Measurements from ENCODE around the gene GAB2. TPM values are rescaled to one million over a fixed set of nuclear protein-coding genes. Genes with fewer than 3 reads are reported as not detected.
"Not testable (repeated sequence)": the region's sequence is repeated elsewhere in the genome, so short reads cannot be mapped to it uniquely, and the experiment has no call there.

Gene GAB2
- polyA plus RNA-seq, 1 donor: 12.6 TPM

DNA sequence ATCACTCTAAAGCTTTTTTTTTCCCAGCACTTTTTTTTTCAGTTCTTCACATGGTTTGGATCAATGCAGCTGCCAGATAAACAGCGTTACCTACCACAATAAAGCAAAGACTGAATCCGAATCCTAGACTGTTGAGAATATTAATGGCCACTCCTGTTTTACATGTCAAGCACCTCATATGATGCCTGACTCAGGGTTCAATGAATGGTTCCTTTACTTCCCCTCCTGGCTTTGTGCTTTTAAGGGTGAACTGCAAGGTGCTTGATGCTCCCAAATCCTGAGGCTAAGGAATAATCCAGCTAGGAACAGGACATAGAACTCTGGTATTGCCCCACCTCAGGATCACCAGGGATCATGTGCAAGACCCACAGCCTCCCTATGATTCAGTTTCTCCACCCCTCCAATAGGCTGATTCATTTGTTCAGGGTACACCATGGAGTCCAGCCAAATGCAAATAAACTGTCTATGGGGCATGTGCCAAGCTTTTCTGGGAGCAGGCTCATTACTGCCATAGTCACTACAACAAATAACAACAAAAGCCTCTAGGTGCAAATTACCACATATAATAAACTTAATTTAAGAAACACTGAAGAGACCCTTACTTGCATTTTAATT, 104.3 kb downstream of the GAB2 start:
- no peak for DNase-seq (ENCODE audit: low read depth)

DNA sequence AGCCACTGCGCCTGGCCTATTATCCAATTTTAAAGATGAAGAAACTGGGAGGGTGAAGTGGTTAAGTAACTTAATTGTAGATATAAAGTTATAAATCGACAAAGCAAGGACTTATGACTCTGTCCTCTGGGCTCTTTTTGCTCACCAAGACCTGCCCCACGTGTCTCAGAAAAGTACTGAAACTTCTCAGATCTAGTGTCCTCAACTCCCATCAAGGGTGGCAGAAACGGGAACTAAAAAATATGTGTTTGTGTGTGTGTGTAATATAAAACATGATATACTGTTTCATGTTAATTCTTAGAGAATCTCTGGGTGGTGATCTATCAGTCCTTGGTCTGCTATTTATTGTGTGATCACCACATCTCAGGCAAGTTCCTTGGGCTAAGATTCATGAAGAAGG, 104.9 kb downstream of the GAB2 start:
- no peak for DNase-seq (ENCODE audit: low read depth)

DNA sequence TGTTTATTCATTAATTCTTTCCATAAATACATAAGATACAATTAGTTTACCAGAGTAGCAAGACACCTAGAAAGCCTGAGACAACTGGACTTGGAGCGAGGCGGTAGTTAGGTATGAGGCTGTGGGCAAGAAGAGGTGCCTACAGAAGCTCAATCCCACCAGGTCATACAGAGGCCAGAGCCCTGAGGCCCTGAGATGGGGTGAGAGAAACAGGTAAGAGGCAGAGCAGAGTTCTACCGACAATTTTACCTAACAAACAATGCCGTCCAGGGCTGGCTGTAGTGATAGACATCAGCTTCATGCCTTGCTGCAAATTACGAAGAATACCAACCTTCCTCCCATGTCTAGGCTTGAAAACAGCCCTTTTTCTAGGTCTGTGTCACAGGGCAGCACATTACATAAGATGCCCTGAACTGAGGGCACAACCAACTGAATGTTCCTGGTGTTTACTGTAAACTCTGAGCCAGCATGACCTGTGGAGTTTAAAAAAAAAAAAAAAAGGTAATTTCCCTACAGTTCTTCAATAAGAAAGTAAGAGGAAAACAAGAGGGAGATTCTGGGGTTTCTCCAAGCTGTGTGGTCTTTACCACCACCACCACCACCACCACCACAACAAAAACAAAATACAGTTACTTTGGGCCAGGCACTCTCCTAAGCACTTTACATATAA, 105.8 kb downstream of the GAB2 start:
- DNase-seq (ENCODE audit: low read depth): no peak

DNA sequence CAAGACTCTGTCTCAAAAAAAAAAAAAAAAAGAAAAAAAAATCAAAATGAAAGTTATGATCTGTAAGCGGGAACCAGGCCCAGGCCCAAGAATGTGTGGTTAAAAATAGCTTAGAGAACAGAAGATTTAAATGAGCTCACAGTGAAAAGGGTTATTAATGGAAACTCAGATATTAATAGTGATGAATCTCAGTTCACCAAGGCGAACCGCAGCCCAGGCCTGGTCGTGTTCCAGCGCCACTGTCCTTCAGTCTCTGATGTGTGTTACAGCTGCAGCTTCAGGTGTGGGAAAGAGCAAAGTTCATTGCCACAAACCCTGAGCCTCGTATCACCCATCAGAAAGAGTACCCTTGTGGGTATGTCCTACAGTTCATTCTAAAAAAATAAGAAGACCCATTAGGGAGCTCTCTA, 107.1 kb downstream of the GAB2 start:
- DNase-seq (ENCODE audit: low read depth): peak; percentile 46

DNA sequence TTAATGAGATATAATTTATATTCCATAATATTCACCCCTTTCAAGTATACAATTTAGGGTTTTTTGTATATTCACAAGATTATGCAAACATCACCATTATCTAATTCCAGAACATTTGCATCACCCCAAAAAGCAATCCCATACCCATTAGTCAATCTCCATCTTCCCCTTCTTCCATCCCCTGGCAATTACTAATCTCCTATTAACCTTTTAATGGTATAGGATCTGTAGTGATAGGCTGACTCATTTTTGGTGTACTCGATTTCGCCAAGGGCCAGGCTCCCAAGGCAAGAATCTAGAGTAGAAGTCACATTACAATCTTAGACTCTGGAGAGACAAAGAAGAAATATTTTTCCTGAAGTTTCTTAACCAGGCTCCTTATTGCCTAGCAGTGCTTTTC, 113.4 kb downstream of the GAB2 start:
- DNase-seq (ENCODE audit: low read depth): no peak

DNA sequence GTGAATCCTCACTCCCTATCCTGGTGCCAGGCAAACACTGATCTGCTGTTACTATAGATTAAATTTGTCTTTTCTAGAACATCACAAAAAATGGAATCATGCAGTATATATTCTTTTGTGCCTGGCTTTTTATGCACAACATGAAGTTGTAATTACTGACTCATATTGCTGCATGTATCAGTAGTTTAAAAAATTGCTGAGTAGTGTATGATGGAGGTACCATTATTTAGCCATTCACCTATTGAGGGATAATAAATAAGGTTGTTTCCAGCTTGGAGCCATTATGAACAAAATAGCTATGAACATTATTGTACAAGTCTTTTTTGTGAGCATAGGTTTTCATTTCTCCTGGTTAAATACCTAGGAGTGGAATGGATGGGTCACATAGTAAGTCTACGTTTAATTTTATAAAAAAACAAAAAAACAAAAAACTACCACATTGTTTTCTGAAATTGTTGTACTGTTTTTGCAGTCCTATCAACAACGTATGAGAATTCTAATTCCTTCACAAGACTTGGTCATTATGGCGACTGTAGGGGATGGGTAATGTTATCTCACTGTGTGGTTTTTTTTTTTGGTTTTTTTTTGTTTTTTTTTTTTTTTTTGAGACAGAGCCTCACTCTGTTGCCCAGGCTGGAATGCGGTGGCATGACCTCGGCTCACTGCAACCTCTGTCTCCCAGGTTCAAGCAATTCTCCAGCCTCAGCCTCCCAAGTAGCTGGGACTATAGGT, 117.3 kb downstream of the GAB2 start:
- no peak for DNase-seq (ENCODE audit: low read depth)

DNA sequence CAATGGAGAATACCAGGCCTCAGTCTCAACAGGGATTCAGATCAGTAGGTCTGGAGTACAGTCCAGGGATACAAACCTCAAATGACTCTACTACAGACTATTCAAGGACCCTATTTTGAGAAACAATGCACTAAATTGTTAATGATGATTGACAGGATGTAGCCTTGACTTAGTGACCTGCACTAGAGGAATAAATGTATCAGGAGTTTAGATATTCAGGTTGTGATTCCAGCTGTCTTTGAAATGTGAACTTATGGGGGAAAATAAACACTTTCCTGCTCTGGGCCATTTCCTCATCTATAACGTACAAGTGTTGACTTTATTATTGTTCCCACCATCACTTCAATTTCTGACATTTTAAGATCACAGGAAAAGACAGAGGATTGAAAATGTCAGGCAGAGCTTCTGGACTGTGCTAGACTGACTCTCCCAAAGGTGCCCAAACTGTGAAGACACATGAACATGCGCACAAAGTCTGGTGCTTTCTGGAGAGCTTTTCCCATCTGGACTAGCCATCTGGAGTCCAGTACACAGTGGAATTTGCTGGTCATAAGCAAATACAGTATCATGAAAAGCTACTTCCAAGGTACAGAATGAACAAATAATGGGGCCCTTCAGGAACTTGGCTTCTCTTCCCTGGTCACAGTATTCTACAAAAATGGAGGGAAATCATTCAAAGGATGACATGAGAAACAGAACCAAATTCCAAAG, 118.5 kb downstream of the GAB2 start:
- no peak for DNase-seq (ENCODE audit: low read depth)

DNA sequence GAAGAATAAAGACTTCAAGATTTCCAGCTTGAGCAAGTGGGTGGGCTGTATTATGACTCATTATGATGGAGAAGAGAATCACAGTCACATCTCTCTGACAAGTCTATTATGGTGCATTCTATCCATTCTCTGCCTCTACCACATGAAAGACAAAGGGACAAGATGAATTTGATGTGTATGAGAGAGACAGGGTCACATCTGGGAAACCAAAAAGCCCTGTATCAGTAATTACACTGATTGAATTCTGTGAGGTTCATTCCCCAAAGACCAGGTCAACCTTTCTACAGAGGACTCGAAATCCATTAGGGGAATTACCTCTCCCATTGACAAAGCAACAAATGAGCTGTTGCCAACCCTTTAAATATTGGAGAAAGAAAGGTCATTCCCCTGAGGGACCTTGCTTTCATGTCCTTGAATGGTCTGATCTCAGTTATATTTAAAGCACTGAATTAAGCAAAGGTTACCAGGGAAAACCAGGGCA, 119.3 kb downstream of the GAB2 start:
- no peak for DNase-seq (ENCODE audit: low read depth)

DNA sequence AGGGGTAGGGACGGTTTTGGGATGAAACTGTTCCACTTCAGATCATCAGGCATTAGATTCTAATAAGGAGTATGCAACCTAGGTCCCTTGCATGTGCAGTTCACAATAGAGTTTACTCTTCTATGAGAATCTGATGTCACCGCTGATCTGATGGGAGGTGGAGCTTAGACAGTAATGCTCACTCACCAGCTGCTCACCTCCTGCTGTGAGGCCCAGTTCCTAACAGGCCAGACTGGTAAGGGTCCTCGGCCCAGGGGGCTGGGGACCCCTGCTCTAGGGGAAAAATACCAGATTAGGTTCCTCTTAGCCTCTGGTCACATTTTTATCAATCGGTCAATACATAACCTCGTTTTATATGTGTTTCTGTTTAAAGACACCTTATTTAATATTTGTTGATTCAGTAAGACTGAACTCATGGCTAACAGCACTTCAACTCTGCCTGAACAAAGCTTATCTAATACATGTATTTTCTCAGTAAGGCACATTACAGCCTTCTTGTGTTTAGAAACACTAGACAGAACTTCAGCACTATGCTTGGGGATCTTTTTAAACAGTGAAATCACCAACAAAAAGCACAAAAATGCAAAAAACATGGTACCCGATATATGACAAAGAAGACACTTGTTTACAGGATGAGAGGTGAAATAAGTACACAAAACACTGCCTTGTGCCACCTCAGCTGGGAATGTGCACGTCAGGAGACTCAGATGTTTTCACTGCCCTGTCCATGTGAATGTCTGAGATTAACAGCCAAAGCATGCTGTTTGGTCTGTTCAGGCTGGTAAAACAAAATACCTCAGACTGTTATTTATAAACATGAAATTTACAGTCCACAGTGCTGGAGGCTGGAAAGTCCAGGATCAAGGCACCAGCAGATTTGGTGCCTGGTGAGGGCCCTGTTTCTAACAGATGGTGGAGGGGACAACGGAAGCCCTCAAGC, 121.4 kb downstream of the GAB2 start:
- DNase-seq (ENCODE audit: low read depth): no peak

DNA sequence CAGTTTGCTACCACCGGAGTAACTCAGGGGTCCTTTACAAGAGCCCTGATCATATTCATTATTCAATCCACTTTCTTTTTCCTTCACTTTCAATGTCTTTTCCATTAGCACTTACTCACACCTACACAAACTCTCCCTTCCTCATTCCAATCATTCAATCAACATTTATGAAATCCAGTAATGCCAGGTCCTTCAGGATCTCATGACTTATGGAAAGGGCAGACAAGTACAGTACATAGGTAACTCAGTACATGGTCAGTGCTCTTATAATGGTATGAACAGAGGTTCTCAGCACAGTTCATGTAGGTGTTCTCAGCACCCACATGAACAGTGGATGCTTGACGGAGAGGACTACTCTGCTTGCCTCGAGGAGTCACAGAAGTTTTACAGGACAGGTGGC, 122.3 kb downstream of the GAB2 start:
- DNase-seq (ENCODE audit: low read depth): no peak

DNA sequence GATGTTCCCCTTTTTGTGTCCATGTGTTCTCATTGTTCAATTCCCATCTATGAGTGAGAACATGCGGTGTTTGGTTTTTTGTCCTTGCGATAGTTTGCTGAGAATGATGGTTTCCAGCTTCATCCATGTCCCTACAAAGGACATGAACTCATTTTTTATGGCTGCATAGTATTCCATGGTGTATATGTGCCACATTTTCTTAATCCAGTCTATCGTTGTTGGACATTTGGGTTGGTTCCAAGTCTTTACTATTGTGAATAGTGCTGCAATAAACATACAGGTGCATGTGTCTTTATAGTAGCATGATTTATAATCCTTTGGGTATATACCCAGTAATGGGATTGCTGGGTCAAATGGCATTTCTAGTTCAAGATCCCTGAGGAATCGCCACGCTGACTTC, 123.5 kb downstream of the GAB2 start:
- not testable (repeated sequence) for DNase-seq (ENCODE audit: low read depth)

DNA sequence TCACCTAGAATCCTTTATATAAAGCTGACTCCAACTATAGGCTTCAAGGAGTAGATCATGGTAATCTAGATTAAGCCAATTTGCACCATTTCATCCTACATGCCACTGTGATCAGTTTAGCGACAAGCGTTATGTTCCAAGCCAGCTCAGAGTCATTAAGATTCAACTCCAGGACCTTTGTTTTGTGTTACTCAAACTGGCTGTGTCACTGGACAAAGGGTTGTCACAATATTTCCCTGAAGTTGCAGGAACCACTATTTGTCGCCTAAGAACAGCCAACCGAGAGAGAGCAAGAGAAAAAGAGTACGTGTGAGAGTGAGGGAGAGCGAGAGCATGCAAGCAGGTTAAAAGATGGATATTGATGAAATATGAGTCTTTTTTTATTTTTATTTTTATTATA, 124.1 kb downstream of the GAB2 start:
- DNase-seq (ENCODE audit: low read depth): no peak

DNA sequence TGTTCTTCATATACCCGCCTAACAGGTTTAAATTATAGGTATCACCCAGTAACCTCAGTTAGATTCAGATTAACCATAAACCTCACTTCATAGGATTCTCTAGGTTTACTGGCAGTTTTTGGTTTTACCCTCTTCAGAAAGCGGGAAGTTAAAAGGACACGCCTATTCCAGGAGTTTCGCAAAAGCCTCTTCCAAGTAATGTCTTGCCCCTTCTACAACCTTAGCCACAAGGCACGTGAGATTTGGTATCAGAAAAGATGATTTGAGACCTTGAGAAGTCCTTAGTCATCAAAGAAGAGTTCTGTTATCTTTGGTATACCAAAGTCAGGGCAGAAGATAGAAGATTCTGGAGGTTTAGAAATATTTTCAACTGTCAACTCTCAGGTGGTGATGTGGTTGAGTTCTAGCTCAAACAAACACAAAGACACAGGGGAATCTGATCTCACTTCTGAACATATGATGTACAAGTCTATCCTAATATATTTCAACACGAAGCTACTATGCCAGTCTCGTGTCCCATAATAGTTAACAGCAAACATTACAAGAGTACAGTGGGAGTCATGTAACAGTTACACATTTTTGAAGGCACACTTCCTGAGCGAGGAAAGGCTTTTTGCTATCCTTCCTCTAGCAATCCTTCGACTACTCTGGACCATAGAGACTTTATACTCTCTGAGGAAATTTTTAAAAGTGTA, 125.4 kb downstream of the GAB2 start:
- no peak for DNase-seq (ENCODE audit: low read depth)

DNA sequence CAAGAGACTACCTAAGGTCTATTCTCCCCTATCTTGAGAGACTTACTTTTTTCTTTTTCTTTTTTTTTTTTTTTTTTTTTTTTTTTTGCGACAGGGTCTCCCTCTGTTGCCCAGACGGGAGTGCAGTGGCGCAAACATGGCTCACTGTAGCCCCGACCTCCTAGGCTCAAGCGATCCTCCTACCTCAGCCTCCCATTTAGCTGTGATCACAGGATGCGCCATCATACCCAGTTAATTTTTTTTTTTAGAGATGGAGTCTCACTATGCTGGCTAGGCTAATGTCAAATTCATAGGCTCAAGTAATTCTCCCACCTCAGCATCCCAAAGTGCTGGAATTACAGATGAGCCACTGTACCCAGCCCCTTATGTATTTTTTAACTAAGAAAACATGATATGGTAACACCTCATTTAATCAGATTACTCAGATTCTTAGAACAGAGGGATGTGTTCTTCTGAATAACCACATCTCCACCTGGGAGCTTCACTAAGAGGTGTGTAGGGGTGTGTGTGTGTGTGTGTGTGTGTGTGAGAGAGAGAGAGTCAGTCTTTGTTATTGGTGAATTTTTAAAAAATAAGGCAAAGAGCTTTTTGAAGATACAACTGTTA, 126.0 kb downstream of the GAB2 start:
- DNase-seq (ENCODE audit: low read depth): no peak

DNA sequence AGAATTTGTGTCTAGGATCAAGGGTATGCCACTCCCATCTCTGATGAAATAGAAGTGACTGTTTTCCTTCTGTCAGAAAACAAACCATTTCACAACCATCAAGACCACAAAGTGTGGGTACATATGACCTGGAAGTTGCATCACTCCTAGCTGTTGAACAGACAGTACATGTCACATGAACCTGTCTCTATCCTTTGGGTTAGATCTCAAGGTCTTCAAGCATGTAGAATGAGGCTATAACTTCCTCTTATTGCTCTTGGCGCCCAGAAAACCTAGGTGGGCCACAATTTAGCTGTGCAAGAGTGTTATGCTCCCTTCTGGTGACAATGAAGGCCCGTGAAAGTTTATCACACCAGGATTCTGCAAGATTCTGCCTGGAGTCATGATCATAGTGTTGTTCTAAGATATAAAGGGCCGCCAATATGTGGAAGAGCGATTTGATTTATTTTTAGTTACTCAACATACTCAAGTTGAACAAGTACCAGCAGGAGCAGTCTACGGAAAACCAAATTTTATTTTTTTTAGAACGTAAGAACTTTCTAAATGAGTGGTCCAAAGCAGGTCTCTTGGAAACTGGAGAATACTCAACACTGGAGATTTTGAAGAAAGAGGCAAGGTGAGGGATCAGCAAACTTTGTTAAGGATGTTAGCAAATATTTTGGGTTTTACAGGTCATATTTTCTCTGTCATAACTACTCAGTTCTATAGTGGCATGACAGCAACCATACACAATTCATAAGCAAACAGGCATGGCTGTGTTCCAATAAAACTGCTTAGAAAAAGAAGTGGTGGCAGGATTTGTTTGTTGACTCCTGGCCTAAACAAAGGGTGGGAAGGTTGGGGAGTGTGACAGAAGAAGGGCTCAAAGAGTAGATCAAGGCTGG, 127.1 kb downstream of the GAB2 start:
- DNase-seq (ENCODE audit: low read depth): no peak

DNA sequence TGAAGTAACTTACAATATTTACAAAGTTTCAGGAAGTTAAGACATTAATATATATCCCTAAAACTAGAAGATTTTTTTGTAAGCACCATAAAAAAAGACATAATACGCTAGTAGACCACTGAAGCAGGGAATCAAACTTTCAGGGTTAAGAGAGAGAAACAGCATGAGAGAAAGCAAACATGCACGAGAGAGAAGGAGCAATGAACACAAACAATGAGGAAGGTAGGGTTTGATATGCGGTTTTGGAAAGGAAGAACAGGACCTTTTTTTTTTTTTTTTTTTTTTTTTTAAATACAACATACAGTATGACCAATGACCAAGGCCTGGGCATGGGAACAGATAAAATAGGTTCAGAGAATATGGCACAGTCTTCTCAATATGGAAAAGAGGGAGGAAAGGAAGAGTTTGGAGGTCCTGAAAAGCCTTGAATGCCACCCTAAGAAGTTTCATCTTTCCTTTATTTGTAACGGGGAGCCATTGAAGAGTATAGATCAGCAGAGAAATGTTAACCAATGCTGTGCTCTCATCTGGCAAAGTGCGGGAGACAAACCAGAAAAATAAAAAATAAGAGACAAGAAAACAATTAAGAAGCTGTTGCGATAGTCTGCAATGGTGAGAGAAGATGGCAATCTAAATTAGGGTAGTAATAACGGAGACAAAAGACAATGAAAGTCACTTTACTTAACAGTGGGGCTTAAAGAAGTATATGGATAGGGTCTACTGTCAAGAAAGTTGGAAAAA, 127.9 kb downstream of the GAB2 start:
- no peak for DNase-seq (ENCODE audit: low read depth)

DNA sequence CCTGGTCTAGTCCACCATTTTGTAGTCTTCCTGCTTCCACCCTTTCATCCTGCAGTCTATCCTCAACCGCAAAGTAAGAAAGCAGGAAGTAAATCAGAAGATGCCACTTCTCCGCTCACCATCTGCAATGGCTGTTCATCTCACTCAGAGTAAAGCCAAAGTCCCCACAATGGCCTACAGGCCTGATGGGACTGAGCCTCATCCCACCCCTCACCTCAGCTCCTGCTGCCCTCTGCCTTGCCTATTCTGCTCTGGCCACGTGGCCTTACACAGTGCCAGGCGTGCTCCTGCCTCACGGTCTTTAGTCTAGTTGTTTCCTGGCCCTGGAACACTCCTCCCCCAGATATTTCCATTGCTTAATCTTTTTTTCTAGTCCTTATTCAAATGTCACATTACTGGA, 133.4 kb downstream of the GAB2 start:
- no peak for DNase-seq (ENCODE audit: low read depth)

DNA sequence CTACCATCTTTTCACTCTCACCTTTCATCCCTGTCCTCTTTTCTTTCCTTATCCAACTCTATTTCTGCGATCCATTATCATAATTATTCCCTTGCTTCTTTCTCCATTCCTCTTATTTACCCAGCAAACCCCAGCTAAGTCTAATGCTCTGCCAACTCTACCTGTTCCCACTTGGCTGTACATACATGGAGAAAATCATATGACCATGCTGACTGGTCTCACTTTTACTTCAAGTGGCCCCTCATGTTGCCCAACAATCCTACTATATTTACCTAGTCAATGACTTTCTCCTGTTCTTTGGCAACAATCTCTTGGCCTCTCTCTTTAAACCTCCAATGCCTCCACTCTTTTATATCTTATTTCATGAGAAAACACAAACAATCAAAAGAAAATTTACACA, 134.8 kb downstream of the GAB2 start:
- no peak for DNase-seq (ENCODE audit: low read depth)

Data from forelimb muscle (tissue), 1 donor.